ENCODE results near the gene RPEL1.

DNA sequence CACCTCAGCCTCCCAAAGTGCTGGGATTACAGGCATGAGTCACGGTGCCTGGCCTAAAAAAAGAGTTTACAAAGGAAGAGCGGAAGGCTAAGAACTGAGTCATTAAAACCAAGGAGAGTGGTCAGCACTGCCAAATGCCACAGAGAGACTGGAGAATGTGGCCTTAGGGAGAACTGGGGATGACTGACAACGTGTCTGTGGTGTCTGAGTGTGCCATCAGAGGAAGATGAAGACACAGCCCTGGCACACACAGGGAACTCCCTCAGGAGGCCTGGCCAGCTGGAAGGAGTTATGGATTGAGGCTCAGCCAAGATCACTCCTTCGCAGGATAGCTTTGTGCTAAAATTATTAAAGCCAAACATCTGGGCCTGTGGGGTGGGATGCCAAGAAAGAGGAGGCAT, 27.4 kb downstream of the RPEL1 start:
- TF ChIP-seq, protein P1, sequence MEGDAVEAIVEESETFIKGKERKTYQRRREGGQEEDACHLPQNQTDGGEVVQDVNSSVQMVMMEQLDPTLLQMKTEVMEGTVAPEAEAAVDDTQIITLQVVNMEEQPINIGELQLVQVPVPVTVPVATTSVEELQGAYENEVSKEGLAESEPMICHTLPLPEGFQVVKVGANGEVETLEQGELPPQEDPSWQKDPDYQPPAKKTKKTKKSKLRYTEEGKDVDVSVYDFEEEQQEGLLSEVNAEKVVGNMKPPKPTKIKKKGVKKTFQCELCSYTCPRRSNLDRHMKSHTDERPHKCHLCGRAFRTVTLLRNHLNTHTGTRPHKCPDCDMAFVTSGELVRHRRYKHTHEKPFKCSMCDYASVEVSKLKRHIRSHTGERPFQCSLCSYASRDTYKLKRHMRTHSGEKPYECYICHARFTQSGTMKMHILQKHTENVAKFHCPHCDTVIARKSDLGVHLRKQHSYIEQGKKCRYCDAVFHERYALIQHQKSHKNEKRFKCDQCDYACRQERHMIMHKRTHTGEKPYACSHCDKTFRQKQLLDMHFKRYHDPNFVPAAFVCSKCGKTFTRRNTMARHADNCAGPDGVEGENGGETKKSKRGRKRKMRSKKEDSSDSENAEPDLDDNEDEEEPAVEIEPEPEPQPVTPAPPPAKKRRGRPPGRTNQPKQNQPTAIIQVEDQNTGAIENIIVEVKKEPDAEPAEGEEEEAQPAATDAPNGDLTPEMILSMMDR (IDR thresholded peaks at IDR 0.05) = no peak
- no peak for TF ChIP-seq EZH2 (IDR thresholded peaks at IDR 0.05; ENCODE audit: borderline replicate concordance, insufficient read depth, low read depth, low read length, poor library complexity, severe bottlenecking)
